Osteoblast (primary cell): ENCODE measurements around the gene ADM5. TPM values are rescaled to one million over a fixed set of nuclear protein-coding genes. Genes with fewer than 3 reads are reported as not detected.
A peak's percentile ranks its signal among the peaks of the same experiment; 100 is the strongest.

Source experiments
- DNase-seq: peaks from one replicate; pipeline ENCODE4 v3.0.0; 2011; ENCODE audit warnings: low spot score, mixed read lengths; ENCODE audit not compliant: insufficient read length; ENCODE audit errors: missing footprints
- H2AFZ ChIP-seq: 2 replicates; pipeline ENCODE4 v1.6.0; 2011; ENCODE audit warnings: mild to moderate bottlenecking, low read length
- H3K27ac ChIP-seq: 2 replicates; pipeline ENCODE4 v1.5.1; 2011; ENCODE audit warnings: mild to moderate bottlenecking, low read depth, low read length, moderate library complexity
- H3K27me3 ChIP-seq: 2 replicates; pipeline ENCODE4 v1.6.0; 2012; ENCODE audit warnings: mild to moderate bottlenecking, control low read depth, inconsistent platforms, low read length, moderate library complexity; ENCODE audit not compliant: insufficient read depth
- H3K36me3 ChIP-seq: 2 replicates; pipeline ENCODE4 v1.5.1; 2011; ENCODE audit warnings: mild to moderate bottlenecking, low read length, control low read depth, moderate library complexity; ENCODE audit not compliant: insufficient read depth
- H3K4me1 ChIP-seq: 2 replicates; pipeline ENCODE4 v1.5.1; 2011; ENCODE audit warnings: mild to moderate bottlenecking, low read length, control low read depth, moderate library complexity; ENCODE audit not compliant: insufficient read depth
- H3K4me2 ChIP-seq: 2 replicates; pipeline ENCODE4 v1.6.0; 2011; ENCODE audit warnings: mild to moderate bottlenecking, low read length; ENCODE audit not compliant: insufficient read depth
- H3K4me3 ChIP-seq: fragments of 200-600 bp; sonication (generic); 3 replicates; pipeline ENCODE4 v1.5.1; 2012; ENCODE audit warnings: mild to moderate bottlenecking, low read length, inconsistent platforms; ENCODE audit not compliant: insufficient read depth
- H3K79me2 ChIP-seq: 2 replicates; pipeline ENCODE4 v1.6.0; 2012; ENCODE audit warnings: mild to moderate bottlenecking, low read length, control low read depth, inconsistent platforms; ENCODE audit not compliant: insufficient read depth
- H3K9me3 ChIP-seq: 2 replicates; pipeline ENCODE4 v1.5.1; 2011; ENCODE audit warnings: low read depth, low read length, control low read depth
- H4K20me1 ChIP-seq: 2 replicates; pipeline ENCODE4 v1.6.0; 2012; ENCODE audit warnings: mild to moderate bottlenecking, low read length, control low read depth; ENCODE audit not compliant: insufficient read depth
- CTCF ChIP-seq: IDR thresholded peaks from 2 replicates; pipeline ENCODE4 v1.5.1; 2011; ENCODE audit warnings: mild to moderate bottlenecking, low read depth, low read length, moderate library complexity; ENCODE audit errors: extremely low read depth
- total RNA-seq: library from RNA; depleted of rRNA; stranded (reverse); fragments of >200 nt; gene quantifications from 2 replicates; pipeline ENCODE4 v1.2.3, GENCODE V29; 2012

Gene ADM5
- total RNA-seq, 1 donor = under 0.01 TPM

GRCh38 chr19:49642492-49643035 lies 46.8 kb upstream of the ADM5 start:
- peaks cover 38% of the 10 kb centered on the region for H4K20me1 ChIP-seq
- peak overlapping the region; percentile 97 for H3K4me2 ChIP-seq
- peaks cover 68% of the 10 kb centered on the region for H3K79me2 ChIP-seq
- peaks cover 40% of the 10 kb centered on the region for H3K4me1 ChIP-seq
- peak overlapping the region; percentile 91 for H3K4me3 ChIP-seq
- no peak for TF ChIP-seq CTCF
- H3K9me3 ChIP-seq = no peaks in the 10 kb centered on the region
- H3K27me3 ChIP-seq = no peaks in the 10 kb centered on the region
- peak overlapping the region; percentile 49 for H2AFZ ChIP-seq
- no peak for DNase-seq
- peak overlapping the region; percentile 87 for H3K27ac ChIP-seq
- peaks cover 30% of the 10 kb centered on the region for H3K36me3 ChIP-seq

- peaks cover 39% of the 10 kb centered on the region for H4K20me1 ChIP-seq
- H3K27ac ChIP-seq = peak overlapping the region; percentile 87
- H3K9me3 ChIP-seq = no peaks in the 10 kb centered on the region
- H3K79me2 ChIP-seq = peaks cover 72% of the 10 kb centered on the region
- peak overlapping the region; percentile 91 for H3K4me3 ChIP-seq
- no peak overlapping the region for H2AFZ ChIP-seq
- H3K4me2 ChIP-seq = peak overlapping the region; percentile 97
- H3K27me3 ChIP-seq = no peaks in the 10 kb centered on the region
- peaks cover 33% of the 10 kb centered on the region for H3K4me1 ChIP-seq
- DNase-seq = no peak
- H3K36me3 ChIP-seq = peaks cover 34% of the 10 kb centered on the region
- no peak for TF ChIP-seq CTCF
Observed at GRCh38 chr19:49643466-49643865, 45.9 kb upstream of the ADM5 start.

- no peaks in the 10 kb centered on the region for H3K9me3 ChIP-seq
- peaks cover 53% of the 10 kb centered on the region for H4K20me1 ChIP-seq
- no peaks in the 10 kb centered on the region for H3K27me3 ChIP-seq
- H3K4me2 ChIP-seq = no peak overlapping the region
- H3K79me2 ChIP-seq = peaks cover 74% of the 10 kb centered on the region
- H3K27ac ChIP-seq = no peak overlapping the region
- DNase-seq = no peak
- H2AFZ ChIP-seq = no peak overlapping the region
- peaks cover 48% of the 10 kb centered on the region for H3K36me3 ChIP-seq
- H3K4me1 ChIP-seq = peaks cover 24% of the 10 kb centered on the region
- TF ChIP-seq CTCF = no peak
- no peak overlapping the region for H3K4me3 ChIP-seq
Observed at GRCh38 chr19:49645592-49645991, 43.8 kb upstream of the ADM5 start.

GRCh38 chr19:49645995-49646394 lies 43.4 kb upstream of the ADM5 start:
- peaks cover 54% of the 10 kb centered on the region for H4K20me1 ChIP-seq
- no peak overlapping the region for H3K4me2 ChIP-seq
- no peak for DNase-seq
- H2AFZ ChIP-seq = no peak overlapping the region
- no peak overlapping the region for H3K27ac ChIP-seq
- H3K36me3 ChIP-seq = peaks cover 49% of the 10 kb centered on the region
- TF ChIP-seq CTCF = no peak
- no peak overlapping the region for H3K4me3 ChIP-seq
- no peaks in the 10 kb centered on the region for H3K9me3 ChIP-seq
- H3K79me2 ChIP-seq = peaks cover 74% of the 10 kb centered on the region
- H3K4me1 ChIP-seq = peaks cover 20% of the 10 kb centered on the region
- H3K27me3 ChIP-seq = no peaks in the 10 kb centered on the region
